Measurements from ENCODE around the gene SPDYE17. TPM values are rescaled to one million over a fixed set of nuclear protein-coding genes. Genes with fewer than 3 reads are reported as not detected.
"Not testable (repeated sequence)": the region's sequence is repeated elsewhere in the genome, so short reads cannot be mapped to it uniquely, and the experiment has no call there.

Gene SPDYE17
- total RNA-seq, 1 experiment from 2014 or later: not detected

DNA sequence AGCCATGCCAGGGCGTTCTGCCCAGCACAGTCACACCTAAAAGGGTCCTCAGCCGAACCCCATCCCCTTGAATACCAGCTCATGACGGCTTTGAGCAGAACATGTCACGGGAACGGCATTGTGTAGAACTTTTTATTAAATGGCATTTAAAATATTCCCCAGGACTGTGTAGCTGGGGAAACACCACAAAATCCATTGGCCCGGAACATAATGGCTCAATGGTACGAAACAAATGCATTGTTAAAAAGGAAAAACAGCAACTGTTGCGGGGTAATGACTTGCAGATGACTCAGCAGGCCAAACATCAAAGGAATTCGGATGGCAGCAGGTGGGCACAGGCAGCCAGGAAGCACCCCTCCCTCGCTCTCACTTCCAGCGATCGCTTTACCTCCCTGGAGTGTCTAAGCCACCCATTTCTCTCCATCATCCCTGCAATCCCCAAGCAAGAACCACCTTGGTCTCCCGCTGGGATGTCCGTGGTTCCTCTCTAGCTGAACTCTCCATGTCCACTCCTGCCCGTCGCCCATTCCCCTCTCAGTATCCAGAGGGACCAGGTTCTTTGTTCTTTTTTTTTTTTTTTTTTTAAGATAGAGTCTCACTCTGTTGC, 22.0 kb downstream of the SPDYE17 start:
- H3K9me3 ChIP-seq (ENCODE audit: control insufficient read depth in 1 of 2, insufficient read depth in 1 of 2, low read depth in 1 of 2, low read length in 2 of 2); H4K20me1 ChIP-seq (ENCODE audit: insufficient read depth); BruUV-seq (replicated peaks); H3K9me2 ChIP-seq (ENCODE audit: insufficient read depth); H2AFZ ChIP-seq (ENCODE audit: low read depth, low read length, poor library complexity, severe bottlenecking); H3K27me3 ChIP-seq (ENCODE audit: insufficient read depth, low read length); POLR2A ChIA-PET; H3K79me2 ChIP-seq (ENCODE audit: insufficient read depth, low read length); RAD21 ChIA-PET (ENCODE audit: low non-redundant PET in 1 of 2, low total read pairs in 2 of 2, uncharacterized antibody in 2 of 2, unreplicated experiment in 2 of 2); H3K36me3 ChIP-seq (ENCODE audit: control insufficient read depth in 1 of 2, insufficient read depth in 2 of 2, low read length in 2 of 2); CTCF ChIA-PET; intact Hi-C loops (cut with micrococcal nuclease): not testable (repeated sequence)
- H3K4me1 ChIP-seq (ENCODE audit: control insufficient read depth in 1 of 2, insufficient read depth in 2 of 2, low read length in 2 of 2): peaks cover 0 to 13% of the 10 kb centered on the region in 2 experiments; a peak in 1 of 4 replicates
- H3K9ac ChIP-seq (ENCODE audit: low read length): 0 out of 2 replicates have a peak overlapping the region, but pooled peaks have one; percentile 30
- H3K27ac ChIP-seq (ENCODE audit: low read depth, low read length): peak overlapping the region; percentile 56
- ATAC-seq (peak; percentile 51), DNase-seq (ENCODE audit: low read depth, low spot score) (peak; percentile 32)
- peak; percentile 72 for TF ChIP-seq TCF7L2 (IDR thresholded peaks at IDR 0.05; ENCODE audit: borderline replicate concordance, extremely low read depth, insufficient read depth, insufficient read length)
- TF ChIP-seq FOSL1 (IDR thresholded peaks at IDR 0.05; ENCODE audit: low read depth): peak; percentile 30; the same call in 1 of the 2 replicates
- TF ChIP-seq POLR2AphosphoS5 (IDR thresholded peaks at IDR 0.05; ENCODE audit: low read depth, low read length): 0 out of 2 replicates have a peak, but pooled peaks have one; percentile 22
- H3K4me2 ChIP-seq (ENCODE audit: low read length): peak overlapping the region; percentile 60
- H3K4me3 ChIP-seq (replicated peaks in 1 of 2; ENCODE audit: low read depth in 1 of 2, low read length in 2 of 2): peak overlapping the region in 1 of 2 experiments; percentile 23; a peak in 1 of 4 replicates

GRCh38 chr7:77008000-77008399, 24.2 kb downstream of the SPDYE17 start:
- H3K79me2 ChIP-seq (ENCODE audit: insufficient read depth, low read length); H3K36me3 ChIP-seq (ENCODE audit: control insufficient read depth in 1 of 2, insufficient read depth in 2 of 2, low read length in 2 of 2); POLR2A ChIA-PET; BruUV-seq (replicated peaks); H3K4me2 ChIP-seq (ENCODE audit: low read length); H4K20me1 ChIP-seq (ENCODE audit: insufficient read depth); H3K27me3 ChIP-seq (ENCODE audit: insufficient read depth, low read length); H2AFZ ChIP-seq (ENCODE audit: low read depth, low read length, poor library complexity, severe bottlenecking); H3K27ac ChIP-seq (ENCODE audit: low read depth, low read length); RAD21 ChIA-PET (ENCODE audit: low non-redundant PET in 1 of 2, low total read pairs in 2 of 2, uncharacterized antibody in 2 of 2, unreplicated experiment in 2 of 2); H3K9ac ChIP-seq (ENCODE audit: low read length); H3K9me3 ChIP-seq (ENCODE audit: control insufficient read depth in 1 of 2, insufficient read depth in 1 of 2, low read depth in 1 of 2, low read length in 2 of 2); H3K9me2 ChIP-seq (ENCODE audit: insufficient read depth); ATAC-seq; DNase-seq (ENCODE audit: low read depth, low spot score); H3K4me3 ChIP-seq (replicated peaks in 1 of 2; ENCODE audit: low read depth in 1 of 2, low read length in 2 of 2); intact Hi-C loops (cut with micrococcal nuclease); CTCF ChIA-PET: not testable (repeated sequence)
- peaks cover 0 to 13% of the 10 kb centered on the region in 2 experiments; a peak in 1 of 4 replicates for H3K4me1 ChIP-seq (ENCODE audit: control insufficient read depth in 1 of 2, insufficient read depth in 2 of 2, low read length in 2 of 2)

DNA sequence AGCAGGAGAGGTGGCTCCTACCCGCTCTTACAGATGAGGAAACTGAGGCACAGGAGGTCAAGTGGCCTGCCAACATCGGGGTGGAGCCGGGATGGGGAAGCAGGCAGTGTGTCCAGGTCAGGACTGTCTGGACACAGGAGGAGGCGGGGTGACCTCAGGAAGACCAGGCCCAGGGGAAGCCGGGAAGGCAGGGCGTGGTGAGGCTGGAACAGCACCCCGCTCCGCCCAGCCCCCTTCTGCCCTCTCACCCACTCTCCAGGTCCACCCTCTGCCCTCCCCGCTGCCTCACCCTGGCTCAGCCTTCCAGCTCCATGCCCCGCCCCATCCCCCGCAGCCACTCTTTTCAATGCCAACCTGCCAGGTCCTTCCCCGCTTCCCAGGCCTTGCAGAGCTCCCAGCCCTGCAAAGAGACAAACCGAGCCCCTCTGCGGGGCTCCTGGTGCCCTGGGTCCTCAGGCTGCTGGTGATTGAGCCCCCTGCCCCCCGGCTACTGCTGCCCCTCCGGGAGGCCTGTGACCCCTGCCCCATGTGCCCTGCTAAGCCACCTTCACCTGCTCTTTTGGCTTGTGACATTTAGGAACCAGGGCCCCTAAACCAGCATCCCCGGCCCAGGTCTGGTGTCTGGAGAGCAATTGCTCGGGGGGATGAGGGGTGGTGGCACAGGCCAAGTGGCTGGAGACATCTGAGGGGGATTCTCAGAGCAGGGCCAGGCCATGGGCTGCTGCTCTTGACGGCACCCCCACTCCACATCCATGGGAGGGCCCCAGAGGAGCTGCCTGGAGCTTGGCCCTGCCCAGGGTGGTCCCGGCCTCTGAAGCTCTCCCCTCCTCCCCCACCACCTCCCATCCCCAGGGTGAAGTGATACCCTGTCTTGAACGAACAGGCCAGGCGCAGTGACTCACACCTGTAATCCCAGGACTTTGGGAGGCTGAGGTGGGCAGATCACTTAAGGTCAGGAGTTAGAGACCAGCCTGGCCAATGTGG, 25.7 kb downstream of the SPDYE17 start:
- H2AFZ ChIP-seq (ENCODE audit: low read depth, low read length, poor library complexity, severe bottlenecking); H3K9me3 ChIP-seq (ENCODE audit: control insufficient read depth in 1 of 2, insufficient read depth in 1 of 2, low read depth in 1 of 2, low read length in 2 of 2); H3K79me2 ChIP-seq (ENCODE audit: insufficient read depth, low read length); DNase-seq (ENCODE audit: low read depth, low spot score); H3K9ac ChIP-seq (ENCODE audit: low read length); RAD21 ChIA-PET (ENCODE audit: low non-redundant PET in 1 of 2, low total read pairs in 2 of 2, uncharacterized antibody in 2 of 2, unreplicated experiment in 2 of 2); CTCF ChIA-PET; H3K4me3 ChIP-seq (replicated peaks in 1 of 2; ENCODE audit: low read depth in 1 of 2, low read length in 2 of 2); intact Hi-C loops (cut with micrococcal nuclease); H4K20me1 ChIP-seq (ENCODE audit: insufficient read depth); H3K9me2 ChIP-seq (ENCODE audit: insufficient read depth); BruUV-seq (replicated peaks); POLR2A ChIA-PET; H3K27me3 ChIP-seq (ENCODE audit: insufficient read depth, low read length); H3K36me3 ChIP-seq (ENCODE audit: control insufficient read depth in 1 of 2, insufficient read depth in 2 of 2, low read length in 2 of 2): not testable (repeated sequence)
- peak; percentile 93 for ATAC-seq
- Histone ChIP-seq H3K27ac (ENCODE audit: low read depth, low read length) (peak overlapping the region; percentile 52; the same call in 1 of the 2 replicates), H3K4me1 (ENCODE audit: control insufficient read depth in 1 of 2, insufficient read depth in 2 of 2, low read length in 2 of 2) (peaks cover 0 to 13% of the 10 kb centered on the region in 2 experiments; a peak in 1 of 4 replicates), H3K4me2 (ENCODE audit: low read length) (0 out of 2 replicates have a peak overlapping the region, but pooled peaks have one; percentile 28)
